Vagina (tissue), 2 donors: Measurements from ENCODE around the gene SRPK3.

ENCODE experiments used
- POLR2A ChIP-seq, 2 donors: fragments of 450-650 bp; IDR thresholded peaks; one replicate each; pipeline ENCODE4 v1.6.1; 2017; ENCODE audit warnings: antibody characterized with exemption in 2 of 2, mild to moderate bottlenecking in 2 of 2, moderate library complexity in 2 of 2
- POLR2AphosphoS5 ChIP-seq, 2 donors: sonication (generic); formaldehyde crosslinking; IDR thresholded peaks; one replicate each; pipeline ENCODE4 v1.9.0; 2017; ENCODE audit warnings: antibody characterized with exemption in 2 of 2, mild to moderate bottlenecking in 2 of 2, low read depth in 1 of 2; ENCODE audit not compliant: insufficient read depth in 1 of 2
- TF ChIP-seq, protein P1 (sequence below), 3 experiments: fragments of 450-650 bp in 2 of 3; fragments of 200-600 bp in 1 of 3; sonication (generic) in 1 of 3; IDR thresholded peaks; one replicate each; pipeline ENCODE4 v1.5.1; 2017 to 2019; ENCODE audit warnings: antibody characterized with exemption in 3 of 3, mild to moderate bottlenecking in 2 of 3, moderate library complexity in 2 of 3

DNA sequence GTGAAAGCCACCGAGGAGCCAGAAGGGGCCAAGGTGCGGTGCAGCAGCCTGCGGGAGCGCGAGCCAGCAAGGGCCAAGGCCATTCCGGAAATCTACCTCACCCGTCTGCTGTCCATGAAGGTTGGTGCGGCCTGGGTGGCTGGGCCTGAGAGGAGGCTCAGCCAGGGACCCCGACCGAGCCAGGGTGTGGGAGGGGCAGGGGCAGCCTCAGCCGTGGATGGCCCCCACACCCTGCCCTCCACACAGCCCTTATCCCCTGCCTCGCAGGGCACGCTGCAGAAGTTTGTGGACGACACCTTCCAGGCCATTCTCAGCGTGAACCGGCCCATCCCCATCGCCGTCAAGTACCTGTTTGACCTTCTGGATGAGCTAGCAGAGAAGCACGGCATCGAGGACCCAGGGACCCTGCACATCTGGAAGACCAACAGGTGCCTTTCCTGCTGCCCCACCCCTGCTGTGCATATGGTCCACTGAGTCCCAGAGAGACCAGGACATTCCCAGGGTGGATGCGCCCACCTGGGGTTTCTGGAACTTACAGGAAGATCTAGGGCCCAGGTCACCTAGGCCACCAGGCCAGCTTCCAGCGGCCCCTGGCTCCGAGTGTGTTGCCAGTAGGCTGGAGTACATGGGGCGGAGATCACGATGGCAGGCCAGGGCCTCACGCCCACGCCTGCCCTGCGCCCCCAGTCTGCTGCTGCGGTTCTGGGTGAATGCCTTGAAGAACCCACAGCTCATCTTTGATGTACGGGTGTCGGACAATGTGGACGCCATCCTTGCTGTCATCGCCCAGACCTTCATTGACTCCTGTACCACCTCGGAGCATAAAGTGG, 3.4 kb upstream of the SRPK3 start:
- TF ChIP-seq, protein P1, sequence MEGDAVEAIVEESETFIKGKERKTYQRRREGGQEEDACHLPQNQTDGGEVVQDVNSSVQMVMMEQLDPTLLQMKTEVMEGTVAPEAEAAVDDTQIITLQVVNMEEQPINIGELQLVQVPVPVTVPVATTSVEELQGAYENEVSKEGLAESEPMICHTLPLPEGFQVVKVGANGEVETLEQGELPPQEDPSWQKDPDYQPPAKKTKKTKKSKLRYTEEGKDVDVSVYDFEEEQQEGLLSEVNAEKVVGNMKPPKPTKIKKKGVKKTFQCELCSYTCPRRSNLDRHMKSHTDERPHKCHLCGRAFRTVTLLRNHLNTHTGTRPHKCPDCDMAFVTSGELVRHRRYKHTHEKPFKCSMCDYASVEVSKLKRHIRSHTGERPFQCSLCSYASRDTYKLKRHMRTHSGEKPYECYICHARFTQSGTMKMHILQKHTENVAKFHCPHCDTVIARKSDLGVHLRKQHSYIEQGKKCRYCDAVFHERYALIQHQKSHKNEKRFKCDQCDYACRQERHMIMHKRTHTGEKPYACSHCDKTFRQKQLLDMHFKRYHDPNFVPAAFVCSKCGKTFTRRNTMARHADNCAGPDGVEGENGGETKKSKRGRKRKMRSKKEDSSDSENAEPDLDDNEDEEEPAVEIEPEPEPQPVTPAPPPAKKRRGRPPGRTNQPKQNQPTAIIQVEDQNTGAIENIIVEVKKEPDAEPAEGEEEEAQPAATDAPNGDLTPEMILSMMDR (IDR thresholded peaks at IDR 0.05), result no peak
- TF ChIP-seq POLR2A (IDR thresholded peaks at IDR 0.05), result no peak
- TF ChIP-seq POLR2AphosphoS5 (IDR thresholded peaks at IDR 0.05; ENCODE audit: insufficient read depth in 1 of 2, low read depth in 1 of 2), result no peak
